ENCODE results near the gene SLC44A5. TPM values are rescaled to one million over a fixed set of nuclear protein-coding genes. Genes with fewer than 3 reads are reported as not detected.

Gene SLC44A5
- total RNA-seq, 1 experiment from 2014 or later, result 0.80 TPM

- Histone ChIP-seq H3K27ac (ENCODE audit: low read depth, low read length, poor library complexity, severe bottlenecking) (no peak overlapping the region), H3K36me3 (ENCODE audit: insufficient read depth, low read length, poor library complexity, severe bottlenecking) (no peaks in the 10 kb centered on the region), H3K4me3 (ENCODE audit: low read depth, low read length, poor library complexity, severe bottlenecking) (no peak overlapping the region), H3K9me3 (ENCODE audit: low read depth, low read length, poor library complexity, severe bottlenecking) (no peaks in the 10 kb centered on the region), H3K27me3 (replicated peaks; ENCODE audit: insufficient read depth, low read depth, low read length, poor library complexity) (no peaks in the 10 kb centered on the region), H3K4me1 (ENCODE audit: insufficient read depth, low read length, poor library complexity, severe bottlenecking) (no peaks in the 10 kb centered on the region)
- ChIA-PET POLR2A (ENCODE audit: low non-redundant PET) (no interaction called here), CTCF (no interaction called here)
- no TSS peak for BruUV-seq (replicated peaks)
- TF ChIP-seq CTCF (conservative IDR thresholded peaks at IDR 0.05; ENCODE audit: low read depth, low read length) (no peak), EZH2 (IDR thresholded peaks at IDR 0.05; ENCODE audit: borderline replicate concordance, low read depth, low read length, poor library complexity, severe bottlenecking) (no peak)
- intact Hi-C loops (cut with micrococcal nuclease; ENCODE audit: unreplicated experiment), result no loop called here
- DNase-seq (ENCODE audit: low spot score), result no peak
These were observed 257.9 kb downstream of the SLC44A5 start for GRCh38 chr1:75353051-75353450.

- POLR2A ChIA-PET (ENCODE audit: low non-redundant PET), result interaction anchor here (0.5 kb wide), 1 partner anchor 629 kb away, joined by 3 read pairs; no protein-coding TSS in a partner anchor
- Histone ChIP-seq H3K27ac (ENCODE audit: low read depth, low read length, poor library complexity, severe bottlenecking) (no peak overlapping the region), H3K4me3 (ENCODE audit: low read depth, low read length, poor library complexity, severe bottlenecking) (no peak overlapping the region), H3K27me3 (replicated peaks; ENCODE audit: insufficient read depth, low read depth, low read length, poor library complexity) (no peaks in the 10 kb centered on the region), H3K9me3 (ENCODE audit: low read depth, low read length, poor library complexity, severe bottlenecking) (no peaks in the 10 kb centered on the region), H3K36me3 (ENCODE audit: insufficient read depth, low read length, poor library complexity, severe bottlenecking) (no peaks in the 10 kb centered on the region), H3K4me1 (ENCODE audit: insufficient read depth, low read length, poor library complexity, severe bottlenecking) (peaks cover 7% of the 10 kb centered on the region)
- intact Hi-C loops (cut with micrococcal nuclease; ENCODE audit: unreplicated experiment), result no loop called here
- no TSS peak for BruUV-seq (replicated peaks)
- DNase-seq (ENCODE audit: low spot score), result peak; percentile 4
- CTCF ChIA-PET, result no interaction called here
- TF ChIP-seq CTCF (conservative IDR thresholded peaks at IDR 0.05; ENCODE audit: low read depth, low read length) (no peak), EZH2 (IDR thresholded peaks at IDR 0.05; ENCODE audit: borderline replicate concordance, low read depth, low read length, poor library complexity, severe bottlenecking) (no peak)
These were observed 265.2 kb downstream of the SLC44A5 start for GRCh38 chr1:75345538-75346292.

GRCh38 chr1:75342786-75343185, 268.1 kb downstream of the SLC44A5 start:
- no TSS peak for BruUV-seq (replicated peaks)
- DNase-seq (ENCODE audit: low spot score), result peak; percentile 42
- no peaks in the 10 kb centered on the region for H3K9me3 ChIP-seq (ENCODE audit: low read depth, low read length, poor library complexity, severe bottlenecking)
- H3K4me1 ChIP-seq (ENCODE audit: insufficient read depth, low read length, poor library complexity, severe bottlenecking), result peaks cover 7% of the 10 kb centered on the region
- no peak overlapping the region for H3K4me3 ChIP-seq (ENCODE audit: low read depth, low read length, poor library complexity, severe bottlenecking)
- H3K27ac ChIP-seq (ENCODE audit: low read depth, low read length, poor library complexity, severe bottlenecking), result no peak overlapping the region
- no peaks in the 10 kb centered on the region for H3K27me3 ChIP-seq (replicated peaks; ENCODE audit: insufficient read depth, low read depth, low read length, poor library complexity)
- ChIA-PET POLR2A (ENCODE audit: low non-redundant PET) (no interaction called here), CTCF (no interaction called here)
- TF ChIP-seq EZH2 (IDR thresholded peaks at IDR 0.05; ENCODE audit: borderline replicate concordance, low read depth, low read length, poor library complexity, severe bottlenecking), result no peak
- TF ChIP-seq CTCF (conservative IDR thresholded peaks at IDR 0.05; ENCODE audit: low read depth, low read length), result no peak
- intact Hi-C loops (cut with micrococcal nuclease; ENCODE audit: unreplicated experiment), result no loop called here
- H3K36me3 ChIP-seq (ENCODE audit: insufficient read depth, low read length, poor library complexity, severe bottlenecking), result no peaks in the 10 kb centered on the region
